ENCODE measurements around the gene PIGT. TPM values are rescaled to one million over a fixed set of nuclear protein-coding genes. Genes with fewer than 3 reads are reported as not detected.

PIGT gene
- total RNA-seq, 2 donors from 2014 or later, result 83.3 to 90.1 TPM

GRCh38 chr20:45395114-45395415 lies 20.9 kb upstream of the PIGT start:
- Histone ChIP-seq H3K27me3 (ENCODE audit: control insufficient read depth, insufficient read depth, low read length, poor library complexity, severe bottlenecking) (no peaks in the 10 kb centered on the region), H3K9me3 (ENCODE audit: control insufficient read depth, low read length) (peaks cover 23% of the 10 kb centered on the region), H3K9ac (ENCODE audit: extremely low read depth, low read length, poor library complexity, severe bottlenecking) (no peak overlapping the region), H3K27ac (ENCODE audit: low read depth, low read length) (no peak overlapping the region), H3K4me3 (ENCODE audit: low read length) (no peak overlapping the region), H3K36me3 (ENCODE audit: control insufficient read depth, insufficient read depth, low read length) (no peaks in the 10 kb centered on the region), H3K4me1 (ENCODE audit: control insufficient read depth, insufficient read depth, low read length) (no peaks in the 10 kb centered on the region)
- Mint-ChIP-seq H3K27me3 (ENCODE audit: insufficient read depth) (peaks cover 10% of the 10 kb centered on the region), H3K4me3 (no peak overlapping the region), H3K27ac (no peak overlapping the region), H3K4me1 (no peaks in the 10 kb centered on the region), H3K36me3 (ENCODE audit: low read depth) (peaks cover 6% of the 10 kb centered on the region), H3K9me3 (peaks cover 15% of the 10 kb centered on the region)
- TF ChIP-seq CTCF (conservative IDR thresholded peaks at IDR 0.05), result no peak
- DNase-seq, result no peak
- 92 to 93% methylated on average over 2 to 7 of the region's 7 CpGs for WGBS, 2 experiments (ENCODE audit: insufficient coverage in 1 of 2, insufficient read length in 1 of 2)

DNA sequence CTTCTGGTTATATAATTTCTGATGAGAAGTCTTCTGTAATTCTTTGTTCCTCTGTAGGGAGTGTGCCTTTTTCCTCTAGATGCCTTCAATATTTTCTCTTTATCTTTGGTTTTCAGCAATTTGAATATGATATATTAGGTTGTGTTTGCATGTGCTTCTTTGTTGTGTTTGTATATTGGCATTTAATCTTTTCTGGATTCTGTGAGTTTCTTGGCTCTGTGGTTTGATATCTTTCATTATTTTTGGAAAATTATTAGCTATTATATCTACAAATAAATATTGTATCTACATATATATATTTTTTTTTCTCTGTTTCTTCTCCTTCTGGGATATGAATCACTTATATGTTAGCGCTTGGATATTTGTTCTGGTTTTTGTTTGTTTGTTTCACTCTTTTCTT lies 16.9 kb upstream of the PIGT start:
- H3K4me3 ChIP-seq (ENCODE audit: low read length), result no peak overlapping the region
- H3K27me3 Mint-ChIP-seq (ENCODE audit: insufficient read depth), result peaks cover 21% of the 10 kb centered on the region
- no peaks in the 10 kb centered on the region for H3K27me3 ChIP-seq (ENCODE audit: control insufficient read depth, insufficient read depth, low read length, poor library complexity, severe bottlenecking)
- no peaks in the 10 kb centered on the region for H3K4me1 ChIP-seq (ENCODE audit: control insufficient read depth, insufficient read depth, low read length)
- H3K9ac ChIP-seq (ENCODE audit: extremely low read depth, low read length, poor library complexity, severe bottlenecking), result no peak overlapping the region
- peaks cover 26% of the 10 kb centered on the region for H3K36me3 Mint-ChIP-seq (ENCODE audit: low read depth)
- no peaks in the 10 kb centered on the region for H3K4me1 Mint-ChIP-seq
- H3K9me3 ChIP-seq (ENCODE audit: control insufficient read depth, low read length), result peaks cover 58% of the 10 kb centered on the region
- H3K4me3 Mint-ChIP-seq, result no peak overlapping the region
- DNase-seq, result no peak
- H3K27ac ChIP-seq (ENCODE audit: low read depth, low read length), result no peak overlapping the region
- WGBS, 2 experiments (ENCODE audit: insufficient coverage in 1 of 2, insufficient read length in 1 of 2), result no CpG with 5 or more reads among the region's 1 CpG
- peaks cover 38% of the 10 kb centered on the region for H3K9me3 Mint-ChIP-seq
- TF ChIP-seq CTCF (conservative IDR thresholded peaks at IDR 0.05), result no peak
- H3K27ac Mint-ChIP-seq, result no peak overlapping the region
- peaks cover 9% of the 10 kb centered on the region for H3K36me3 ChIP-seq (ENCODE audit: control insufficient read depth, insufficient read depth, low read length)

DNA sequence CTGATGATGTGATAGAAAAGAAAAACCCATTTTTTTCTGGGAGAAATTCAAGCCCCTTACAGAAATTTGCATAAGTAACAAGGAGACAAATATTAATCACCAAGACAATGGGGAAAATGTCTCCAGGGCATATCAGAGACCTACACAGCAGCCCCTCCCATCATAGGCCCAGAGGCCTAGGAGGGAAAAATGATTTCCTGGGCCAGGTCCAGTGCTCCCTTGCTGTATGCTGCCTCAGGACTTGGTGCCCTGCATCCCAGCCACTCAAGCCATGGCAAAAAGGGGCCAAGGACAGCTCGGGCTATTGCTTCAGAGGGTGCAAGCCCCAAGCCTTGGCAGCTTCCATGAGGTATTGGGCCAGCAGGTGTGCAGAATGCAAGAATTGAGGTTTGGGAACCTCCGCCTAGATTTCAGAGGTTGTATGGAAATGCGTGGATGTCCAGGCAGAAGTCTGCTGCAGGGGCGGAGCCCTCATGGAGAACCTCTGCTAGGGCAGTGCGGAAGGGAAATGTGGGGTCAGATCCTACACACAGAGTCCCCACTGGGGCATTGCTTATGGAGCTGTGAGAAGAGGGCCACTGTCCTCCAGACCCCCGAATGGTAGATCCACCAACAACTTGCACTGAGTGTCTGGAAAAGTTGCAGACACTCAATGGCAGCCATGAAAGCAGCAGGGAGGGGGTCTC lies 15.5 kb upstream of the PIGT start:
- H3K27ac Mint-ChIP-seq, result no peak overlapping the region
- Histone ChIP-seq H3K9ac (ENCODE audit: extremely low read depth, low read length, poor library complexity, severe bottlenecking) (no peak overlapping the region), H3K27me3 (ENCODE audit: control insufficient read depth, insufficient read depth, low read length, poor library complexity, severe bottlenecking) (no peaks in the 10 kb centered on the region), H3K36me3 (ENCODE audit: control insufficient read depth, insufficient read depth, low read length) (peaks cover 9% of the 10 kb centered on the region), H3K27ac (ENCODE audit: low read depth, low read length) (no peak overlapping the region), H3K4me1 (ENCODE audit: control insufficient read depth, insufficient read depth, low read length) (no peaks in the 10 kb centered on the region), H3K4me3 (ENCODE audit: low read length) (peak overlapping the region; percentile 53), H3K9me3 (ENCODE audit: control insufficient read depth, low read length) (peaks cover 58% of the 10 kb centered on the region)
- 92 to 100% methylated on average over 2 to 6 of the region's 6 CpGs for WGBS, 2 experiments (ENCODE audit: insufficient coverage in 1 of 2, insufficient read length in 1 of 2)
- peaks cover 30% of the 10 kb centered on the region for H3K27me3 Mint-ChIP-seq (ENCODE audit: insufficient read depth)
- TF ChIP-seq CTCF (conservative IDR thresholded peaks at IDR 0.05), result no peak
- no peak overlapping the region for H3K4me3 Mint-ChIP-seq
- H3K9me3 Mint-ChIP-seq, result peaks cover 38% of the 10 kb centered on the region
- peaks cover 26% of the 10 kb centered on the region for H3K36me3 Mint-ChIP-seq (ENCODE audit: low read depth)
- DNase-seq, result no peak
- peaks cover 3% of the 10 kb centered on the region for H3K4me1 Mint-ChIP-seq

Data from endodermal cell (in vitro differentiated cells).